CD4-positive, alpha-beta T cell treated with Interleukin-1 beta for 1 hour (primary cell): ENCODE results near the gene SREK1IP1.

Experiments used
- DNase-seq, 2 donors: peaks; one replicate each; pipeline ENCODE4 v3.0.0-alpha.2; 2020 to 2022

The SREK1IP1 gene

DNA sequence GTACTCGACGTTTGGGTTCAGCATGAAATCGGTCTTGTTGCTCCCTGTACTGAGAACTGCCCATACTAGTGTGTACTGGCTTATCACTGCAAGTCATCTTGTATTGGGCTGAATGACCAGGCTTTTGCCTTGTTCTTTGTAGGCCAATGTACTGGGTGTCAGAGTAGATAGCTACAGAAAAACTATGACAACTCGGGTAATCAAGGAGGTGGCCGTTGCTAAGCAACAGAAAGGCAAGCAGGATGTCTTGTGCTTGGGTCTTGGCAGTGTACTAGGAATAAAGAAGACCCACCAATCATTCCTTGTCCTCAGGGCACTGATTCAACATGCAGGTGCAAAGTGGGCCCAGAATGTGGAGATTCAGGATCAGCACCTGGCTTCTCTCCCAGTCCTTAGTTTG lies 90.1 kb downstream of the SREK1IP1 start:
- DNase-seq: no peak

GRCh38 chr5:64671678-64672077 lies 96.8 kb downstream of the SREK1IP1 start:
- no peak for DNase-seq

GRCh38 chr5:64670277-64670676 lies 98.2 kb downstream of the SREK1IP1 start:
- no peak for DNase-seq
